ENCODE data around the gene GPHB5. TPM values are rescaled to one million over a fixed set of nuclear protein-coding genes. Genes with fewer than 3 reads are reported as not detected.

GPHB5 gene
- total RNA-seq, 2 experiments from 2014 or later = not detected

DNA sequence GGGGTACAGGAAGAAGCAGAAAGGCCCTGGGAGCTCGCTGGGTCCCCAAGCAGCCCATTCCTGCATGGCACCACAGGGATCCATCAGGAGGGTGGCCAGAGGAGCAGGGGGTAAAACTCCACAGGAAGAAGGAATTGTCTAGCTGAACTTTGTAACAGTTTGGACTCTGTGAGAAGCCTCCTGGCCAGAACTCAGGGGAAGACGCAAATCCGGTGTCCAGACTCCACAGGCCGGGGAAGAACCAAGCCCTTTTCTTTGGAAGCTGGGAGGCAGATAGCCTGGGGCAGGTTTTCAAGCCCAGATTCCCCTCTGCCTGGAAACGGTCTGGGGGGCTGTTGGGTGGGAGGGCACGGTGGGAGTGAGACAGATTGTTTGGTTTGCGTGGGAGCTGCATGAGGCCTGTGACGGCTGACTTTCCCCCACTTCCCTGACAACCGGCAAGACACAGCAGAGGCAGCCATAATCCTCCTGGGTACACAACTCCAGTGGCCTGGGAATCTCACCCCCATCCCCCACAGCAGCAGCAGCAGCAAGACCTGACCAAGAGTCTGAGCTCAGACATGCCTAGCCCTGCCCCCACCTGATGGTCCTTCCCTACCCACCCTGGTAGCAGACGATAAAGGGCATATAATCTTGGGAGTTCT lies 16.7 kb downstream of the GPHB5 start:
- Histone ChIP-seq H3K9me2 (ENCODE audit: insufficient read depth, low read length) (no peaks in the 10 kb centered on the region), H3K27ac (ENCODE audit: low read depth, low read length, poor library complexity, severe bottlenecking) (no peak overlapping the region), H3K4me3 (ENCODE audit: low read depth, low read length, poor library complexity, severe bottlenecking) (no peak overlapping the region), H3K36me3 (ENCODE audit: insufficient read depth, low read length) (no peaks in the 10 kb centered on the region), H2AFZ (ENCODE audit: low read length) (no peak overlapping the region), H3K4me1 (ENCODE audit: insufficient read depth, low read length, poor library complexity, severe bottlenecking) (no peaks in the 10 kb centered on the region), H3K79me2 (ENCODE audit: insufficient read depth, low read depth, low read length) (no peaks in the 10 kb centered on the region), H3K4me2 (ENCODE audit: low read length) (no peak overlapping the region), H3K9me3 (ENCODE audit: low read length) (no peaks in the 10 kb centered on the region), H4K20me1 (ENCODE audit: insufficient read depth, low read length) (no peaks in the 10 kb centered on the region)
- intact Hi-C loops (cut with micrococcal nuclease; ENCODE audit: unreplicated experiment) = no loop called here
- ChIA-PET POLR2A (interaction anchor here (0.7 kb wide), 1 partner anchor 40 kb away, joined by 3 read pairs; no protein-coding TSS in a partner anchor), CTCF (ENCODE audit: unreplicated experiment) (no interaction called here)
- no peak for TF ChIP-seq EZH2phosphoT487 (IDR thresholded peaks at IDR 0.05; ENCODE audit: borderline replicate concordance, low read depth, low read length)
- TF ChIP-seq CTCF (conservative IDR thresholded peaks at IDR 0.05; ENCODE audit: low read length) = no peak
- no TSS peak for BruUV-seq (replicated peaks)
- no peak for DNase-seq (ENCODE audit: low spot score)

- H3K4me1 ChIP-seq (ENCODE audit: insufficient read depth, low read length, poor library complexity, severe bottlenecking) = no peaks in the 10 kb centered on the region
- H4K20me1 ChIP-seq (ENCODE audit: insufficient read depth, low read length) = no peaks in the 10 kb centered on the region
- POLR2A ChIA-PET = no interaction called here
- H3K4me3 ChIP-seq (ENCODE audit: low read depth, low read length, poor library complexity, severe bottlenecking) = no peak overlapping the region
- H2AFZ ChIP-seq (ENCODE audit: low read length) = no peak overlapping the region
- intact Hi-C loops (cut with micrococcal nuclease; ENCODE audit: unreplicated experiment) = no loop called here
- no peaks in the 10 kb centered on the region for H3K9me3 ChIP-seq (ENCODE audit: low read length)
- H3K36me3 ChIP-seq (ENCODE audit: insufficient read depth, low read length) = no peaks in the 10 kb centered on the region
- no peak overlapping the region for H3K27ac ChIP-seq (ENCODE audit: low read depth, low read length, poor library complexity, severe bottlenecking)
- no peaks in the 10 kb centered on the region for H3K79me2 ChIP-seq (ENCODE audit: insufficient read depth, low read depth, low read length)
- BruUV-seq (replicated peaks) = no TSS peak
- H3K4me2 ChIP-seq (ENCODE audit: low read length) = no peak overlapping the region
- TF ChIP-seq EZH2phosphoT487 (IDR thresholded peaks at IDR 0.05; ENCODE audit: borderline replicate concordance, low read depth, low read length) (no peak), CTCF (conservative IDR thresholded peaks at IDR 0.05; ENCODE audit: low read length) (no peak)
- no peaks in the 10 kb centered on the region for H3K9me2 ChIP-seq (ENCODE audit: insufficient read depth, low read length)
- DNase-seq (ENCODE audit: low spot score) = no peak
- CTCF ChIA-PET (ENCODE audit: unreplicated experiment) = no interaction called here
These were observed 17.9 kb downstream of the GPHB5 start for GRCh38 chr14:63300854-63301253.

DNA sequence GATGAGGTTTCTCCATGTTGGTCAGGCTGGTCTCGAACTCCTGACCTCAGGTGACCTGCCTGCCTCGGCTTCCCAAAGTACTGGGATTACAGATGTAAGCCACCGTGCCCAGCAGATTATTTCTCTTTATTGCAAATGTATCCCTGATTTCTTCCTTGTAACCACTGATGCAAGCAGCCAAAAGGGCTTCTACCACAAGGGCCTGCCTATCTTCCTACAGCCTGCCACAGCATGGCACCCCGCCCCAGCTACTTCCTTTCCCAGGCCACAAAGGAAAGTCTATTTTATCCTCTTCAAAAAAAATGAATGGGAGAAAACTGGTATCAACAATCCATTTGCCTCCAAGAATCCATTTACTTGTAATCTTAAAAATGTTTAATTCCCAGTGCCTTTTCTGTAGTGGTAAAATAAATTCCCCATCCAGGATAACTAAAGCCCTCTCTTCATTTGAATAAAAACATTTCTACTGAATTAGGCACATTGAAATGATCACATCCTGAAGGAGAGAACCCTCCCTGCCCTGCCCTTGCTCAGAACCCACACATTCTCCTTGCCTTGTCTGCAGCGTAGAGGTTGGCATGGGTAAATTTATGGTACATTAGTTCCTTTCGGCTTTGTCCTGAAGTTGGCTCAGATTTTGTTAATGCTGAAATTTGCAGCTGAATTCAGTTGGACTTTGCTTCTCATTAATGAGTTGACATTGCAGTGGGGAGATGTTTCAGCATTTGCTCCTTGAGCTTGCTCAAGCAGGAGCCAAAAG lies 19.2 kb downstream of the GPHB5 start:
- Histone ChIP-seq H3K9me2 (ENCODE audit: insufficient read depth, low read length) (no peaks in the 10 kb centered on the region), H3K4me1 (ENCODE audit: insufficient read depth, low read length, poor library complexity, severe bottlenecking) (no peaks in the 10 kb centered on the region), H3K4me3 (ENCODE audit: low read depth, low read length, poor library complexity, severe bottlenecking) (no peak overlapping the region), H2AFZ (ENCODE audit: low read length) (no peak overlapping the region), H3K27ac (ENCODE audit: low read depth, low read length, poor library complexity, severe bottlenecking) (no peak overlapping the region), H3K79me2 (ENCODE audit: insufficient read depth, low read depth, low read length) (no peaks in the 10 kb centered on the region), H4K20me1 (ENCODE audit: insufficient read depth, low read length) (no peaks in the 10 kb centered on the region), H3K36me3 (ENCODE audit: insufficient read depth, low read length) (no peaks in the 10 kb centered on the region), H3K9me3 (ENCODE audit: low read length) (no peaks in the 10 kb centered on the region), H3K4me2 (ENCODE audit: low read length) (no peak overlapping the region)
- no peak for DNase-seq (ENCODE audit: low spot score)
- TF ChIP-seq EZH2phosphoT487 (IDR thresholded peaks at IDR 0.05; ENCODE audit: borderline replicate concordance, low read depth, low read length) = no peak
- no peak for TF ChIP-seq CTCF (conservative IDR thresholded peaks at IDR 0.05; ENCODE audit: low read length)
- intact Hi-C loops (cut with micrococcal nuclease; ENCODE audit: unreplicated experiment) = no loop called here
- CTCF ChIA-PET (ENCODE audit: unreplicated experiment) = no interaction called here
- no TSS peak for BruUV-seq (replicated peaks)
- POLR2A ChIA-PET = interaction anchor here (0.7 to 1.1 kb wide), 2 partner anchors 64 to 962 kb away, joined by 3 to 4 read pairs; no protein-coding TSS in a partner anchor
